GM10248 (cell line): Measurements from ENCODE around the gene ERGIC1.

Experiments used
- CTCF ChIA-PET: fragments of 300-600 bp; sonication (Branson Sonifier 250); formaldehyde crosslinking; extraction: SDS; loops from one replicate; lab custom pipeline; 2021; ENCODE audit warnings: antibody characterized with exemption; lab: Yijun Ruan, JAX
- POLR2A ChIA-PET: fragments of 350-650 bp; sonication (Branson Sonifier 250); formaldehyde crosslinking; extraction: SDS; loops from one replicate; lab custom pipeline; 2020; ENCODE audit warnings: antibody characterized with exemption; lab: Yijun Ruan, JAX
- DNase-seq: peaks from one replicate; pipeline ENCODE4 v3.0.0; 2012; ENCODE audit errors: extremely low spot score
- TF ChIP-seq, protein P1 (sequence below): IDR thresholded peaks from 2 replicates; pipeline ENCODE4 v1.5.1; 2012; ENCODE audit warnings: mild to moderate bottlenecking, low read depth; ENCODE audit errors: extremely low read depth, missing control alignments, control extremely low read depth

The ERGIC1 gene

DNA sequence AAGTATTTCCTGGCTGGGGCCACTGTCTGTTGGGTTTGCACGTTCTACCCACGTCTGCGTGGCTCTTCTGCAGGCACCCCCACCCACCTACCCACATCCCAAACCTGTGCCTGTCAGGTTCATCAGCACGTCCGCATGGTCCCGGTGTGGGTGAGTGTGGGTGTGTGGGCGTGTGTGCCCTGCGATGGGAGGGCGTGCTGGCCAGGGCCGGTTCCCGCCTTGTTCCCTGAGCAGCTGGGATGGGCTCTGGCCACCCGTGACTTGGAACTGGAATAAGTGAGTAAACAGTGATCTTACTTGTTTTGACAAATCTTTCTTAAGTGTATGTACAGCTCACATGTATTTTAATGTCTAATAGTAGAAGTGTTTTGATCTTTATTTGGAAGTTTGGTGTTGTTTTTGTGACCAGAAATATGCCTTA, 20.4 kb downstream of the ERGIC1 start:
- TF ChIP-seq, protein P1, sequence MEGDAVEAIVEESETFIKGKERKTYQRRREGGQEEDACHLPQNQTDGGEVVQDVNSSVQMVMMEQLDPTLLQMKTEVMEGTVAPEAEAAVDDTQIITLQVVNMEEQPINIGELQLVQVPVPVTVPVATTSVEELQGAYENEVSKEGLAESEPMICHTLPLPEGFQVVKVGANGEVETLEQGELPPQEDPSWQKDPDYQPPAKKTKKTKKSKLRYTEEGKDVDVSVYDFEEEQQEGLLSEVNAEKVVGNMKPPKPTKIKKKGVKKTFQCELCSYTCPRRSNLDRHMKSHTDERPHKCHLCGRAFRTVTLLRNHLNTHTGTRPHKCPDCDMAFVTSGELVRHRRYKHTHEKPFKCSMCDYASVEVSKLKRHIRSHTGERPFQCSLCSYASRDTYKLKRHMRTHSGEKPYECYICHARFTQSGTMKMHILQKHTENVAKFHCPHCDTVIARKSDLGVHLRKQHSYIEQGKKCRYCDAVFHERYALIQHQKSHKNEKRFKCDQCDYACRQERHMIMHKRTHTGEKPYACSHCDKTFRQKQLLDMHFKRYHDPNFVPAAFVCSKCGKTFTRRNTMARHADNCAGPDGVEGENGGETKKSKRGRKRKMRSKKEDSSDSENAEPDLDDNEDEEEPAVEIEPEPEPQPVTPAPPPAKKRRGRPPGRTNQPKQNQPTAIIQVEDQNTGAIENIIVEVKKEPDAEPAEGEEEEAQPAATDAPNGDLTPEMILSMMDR: no peak
- DNase-seq: no peak
- ChIA-PET POLR2A (no interaction called here), CTCF (interaction anchor here (1.0 kb wide), 1 partner anchor 19 kb away, joined by 3 read pairs; no protein-coding TSS in a partner anchor)

DNA sequence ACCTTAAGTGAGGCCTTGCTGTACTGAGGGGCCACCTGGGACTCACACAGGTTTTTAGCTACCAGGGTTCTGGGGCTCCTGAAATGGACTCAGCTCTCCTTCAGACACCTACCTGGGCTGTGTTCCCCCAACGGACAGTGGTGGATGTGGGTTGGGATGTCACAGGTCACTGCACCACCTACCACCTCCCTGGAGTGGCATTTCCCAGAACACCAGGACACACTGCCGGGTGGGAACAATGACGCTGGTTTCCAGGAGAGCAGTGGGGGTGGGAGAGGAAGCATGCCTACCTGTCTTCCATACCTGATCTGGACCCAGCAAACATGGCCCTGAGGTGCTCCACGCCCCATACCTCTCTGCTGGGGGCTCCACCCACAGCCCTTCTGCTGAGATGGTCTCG, 20.9 kb downstream of the ERGIC1 start:
- ChIA-PET CTCF (interaction anchor here (1.0 kb wide), 1 partner anchor 19 kb away, joined by 3 read pairs; no protein-coding TSS in a partner anchor), POLR2A (no interaction called here)
- TF ChIP-seq, protein P1: no peak

DNA sequence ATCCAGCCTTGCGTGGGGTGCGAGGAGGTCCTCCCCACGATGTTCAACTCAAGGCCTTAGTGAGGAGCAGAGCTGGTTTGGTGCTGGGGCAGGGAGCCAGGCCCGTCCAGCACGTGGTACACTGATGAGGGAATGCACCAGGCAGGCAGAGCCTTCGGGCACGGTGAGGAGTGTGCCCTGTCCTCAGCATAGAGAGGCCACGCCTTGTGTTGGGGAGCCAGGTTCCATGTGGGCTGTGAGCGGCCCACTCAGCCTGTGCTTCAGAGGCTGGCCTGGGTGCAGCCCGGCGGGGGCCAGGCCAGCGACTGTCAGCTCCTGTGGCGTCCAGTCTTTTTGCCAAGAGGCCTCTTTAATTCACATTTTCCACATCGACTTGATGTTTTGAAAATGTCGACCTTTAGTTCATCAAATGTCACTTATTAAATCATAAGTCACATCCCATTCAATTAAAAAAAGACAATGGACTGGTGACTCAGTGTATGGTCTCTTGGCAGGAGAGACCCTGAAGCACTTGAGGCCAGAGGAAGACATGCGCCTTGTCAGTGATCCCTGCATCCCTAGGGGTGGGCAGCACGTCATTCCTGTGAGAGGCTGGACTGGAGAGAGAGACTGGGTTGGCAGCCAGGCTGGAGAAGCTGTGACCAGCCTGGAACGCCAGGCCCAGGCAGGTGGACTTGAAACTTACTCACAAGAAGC, 21.7 kb downstream of the ERGIC1 start:
- ChIA-PET CTCF (interaction anchor here (1.2 kb wide), 1 partner anchor 19 kb away, joined by 3 read pairs; no protein-coding TSS in a partner anchor), POLR2A (no interaction called here)
- TF ChIP-seq, protein P1: no peak
- no peak for DNase-seq

More for the DNA sequence above, 20.9 kb downstream of the ERGIC1 start:
- DNase-seq: no peak

DNA sequence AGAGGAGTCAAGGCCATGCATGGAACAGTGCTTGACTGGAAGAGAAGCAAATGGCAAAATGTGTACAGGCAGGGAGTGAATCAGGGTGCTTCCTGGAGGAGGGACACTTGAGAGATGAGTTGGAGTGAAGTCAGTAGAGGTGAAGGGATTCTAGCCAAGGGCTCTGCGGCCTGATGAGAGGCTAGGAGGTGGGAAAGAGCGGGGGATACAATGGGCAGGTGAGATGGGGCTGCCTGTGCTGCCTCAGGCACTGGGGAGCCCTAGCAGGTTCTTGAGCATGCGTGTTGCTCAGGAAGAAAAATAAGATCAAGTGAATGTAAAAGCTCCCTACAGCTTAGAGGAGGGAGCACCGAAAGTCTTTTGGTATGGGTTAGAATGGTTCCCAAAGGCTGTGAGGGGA, 22.3 kb downstream of the ERGIC1 start:
- TF ChIP-seq, protein P1: no peak
- POLR2A ChIA-PET: no interaction called here
- DNase-seq: no peak
- CTCF ChIA-PET: interaction anchor here (0.6 to 1.2 kb wide), 2 partner anchors 20 to 216 kb away, joined by 3 read pairs; no protein-coding TSS in a partner anchor

DNA sequence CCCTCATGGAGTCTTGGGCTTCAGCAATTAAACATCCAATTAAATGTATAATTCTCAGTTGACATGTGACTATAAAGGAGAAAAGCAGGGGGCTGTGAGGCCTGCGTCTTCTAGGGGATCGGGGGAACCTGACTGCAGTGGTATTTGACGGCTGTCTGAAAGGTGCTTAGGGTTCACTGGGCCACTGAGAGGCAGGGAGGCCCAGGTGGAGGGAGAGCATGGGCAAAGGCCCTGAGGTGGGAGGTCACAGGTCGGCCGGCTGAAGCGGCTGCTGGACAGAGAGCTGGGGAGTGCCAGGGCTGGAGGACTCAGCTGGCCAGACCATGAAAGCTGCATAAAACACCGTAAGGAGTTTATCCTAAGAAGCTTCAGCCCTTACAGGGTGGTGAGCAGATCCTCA, 23.9 kb downstream of the ERGIC1 start:
- CTCF ChIA-PET: interaction anchor here (1.7 kb wide), 1 partner anchor 143 kb away, joined by 4 read pairs; no protein-coding TSS in a partner anchor
- POLR2A ChIA-PET: no interaction called here

DNA sequence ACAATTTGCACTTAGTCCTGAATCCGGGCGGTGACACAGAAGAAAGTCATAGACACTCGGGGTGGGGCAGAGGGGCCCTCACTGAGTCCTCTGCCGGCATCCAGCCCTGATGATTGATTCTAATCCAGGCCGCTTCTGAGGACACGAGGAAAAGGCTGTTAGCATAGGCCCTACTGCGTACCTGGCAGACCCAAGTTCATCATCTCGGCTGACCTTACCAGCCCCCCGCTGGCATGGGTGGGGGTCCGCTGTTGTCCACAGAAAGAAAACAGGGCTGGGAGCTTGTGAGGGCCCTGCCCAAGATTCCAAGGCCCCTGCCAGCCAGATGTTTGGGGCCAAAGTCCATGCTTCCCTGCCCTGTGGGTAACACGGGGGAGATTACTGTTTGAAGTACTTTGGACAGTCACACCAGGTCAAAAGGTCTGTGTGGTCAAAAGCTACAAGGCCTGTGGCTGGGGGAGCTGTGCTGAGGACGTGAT, 24.5 kb downstream of the ERGIC1 start:
- TF ChIP-seq, protein P1: no peak
- no peak for DNase-seq
- ChIA-PET CTCF (interaction anchor here (1.7 to 3.5 kb wide), 2 partner anchors 11 to 144 kb away, joined by 4 to 17 read pairs; no protein-coding TSS in a partner anchor), POLR2A (no interaction called here)

More for the DNA sequence above, 23.9 kb downstream of the ERGIC1 start:
- TF ChIP-seq, protein P1: no peak
- DNase-seq: no peak
